ENCODE results near the gene ROPN1.
"Not testable (repeated sequence)": the region's sequence is repeated elsewhere in the genome, so short reads cannot be mapped to it uniquely, and the experiment has no call there.

Gene ROPN1

DNA sequence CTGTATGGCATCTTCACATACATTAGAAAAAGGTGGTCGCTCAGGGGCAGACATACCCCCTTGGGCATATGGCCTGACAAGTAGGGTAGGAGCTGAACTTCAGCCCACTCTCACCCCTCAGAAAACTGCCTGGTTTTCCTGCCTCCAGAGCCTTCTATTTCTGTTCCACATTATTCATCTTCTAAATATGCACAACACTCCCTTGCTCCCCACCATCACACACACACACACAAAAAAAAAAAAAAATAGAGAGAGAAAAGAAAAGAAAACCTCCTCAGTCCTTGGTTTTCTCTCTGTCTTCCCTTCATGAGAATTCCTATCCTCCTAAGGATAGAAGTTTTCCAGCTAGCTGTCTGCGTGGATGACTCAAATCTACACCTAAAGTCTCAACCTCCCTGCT lies 5.6 kb upstream of the ROPN1 start:
- no peaks in the 10 kb centered on the region for H3K36me3 ChIP-seq (replicated peaks)
- no peak for TF ChIP-seq CTCF (IDR thresholded peaks at IDR 0.05; ENCODE audit: low read depth, low read length, missing control alignments)
- no peak for DNase-seq
- H3K27ac ChIP-seq, result no peak overlapping the region
- in situ Hi-C loops (cut with HindIII; ENCODE audit: low pct_ligation_motif_present, low sequenced_read_pairs), result no loop called here
- peaks cover 4% of the 10 kb centered on the region for H3K27me3 ChIP-seq (replicated peaks)
- no peak overlapping the region for H3K4me3 ChIP-seq (ENCODE audit: low read depth, low read length)

GRCh38 chr3:123993818-123994217 lies 1.9 kb upstream of the ROPN1 start:
- no peak for DNase-seq
- in situ Hi-C loops (cut with HindIII; ENCODE audit: low pct_ligation_motif_present, low sequenced_read_pairs), result no loop called here
- Histone ChIP-seq H3K27me3 (replicated peaks) (peaks cover 10% of the 10 kb centered on the region), H3K36me3 (replicated peaks) (no peaks in the 10 kb centered on the region), H3K27ac (no peak overlapping the region), H3K4me3 (ENCODE audit: low read depth, low read length) (no peak overlapping the region)
- TF ChIP-seq CTCF (IDR thresholded peaks at IDR 0.05; ENCODE audit: low read depth, low read length, missing control alignments), result no peak

GRCh38 chr3:123986427-123986826 lies 5.5 kb downstream of the ROPN1 start:
- Histone ChIP-seq H3K36me3 (replicated peaks) (no peaks in the 10 kb centered on the region), H3K4me3 (ENCODE audit: low read depth, low read length) (no peak overlapping the region), H3K27ac (no peak overlapping the region), H3K27me3 (replicated peaks) (peaks cover 18% of the 10 kb centered on the region)
- no peak for TF ChIP-seq CTCF (IDR thresholded peaks at IDR 0.05; ENCODE audit: low read depth, low read length, missing control alignments)
- in situ Hi-C loops (cut with HindIII; ENCODE audit: low pct_ligation_motif_present, low sequenced_read_pairs), result no loop called here
- DNase-seq, result no peak

- Histone ChIP-seq H3K27ac (no peak overlapping the region), H3K27me3 (replicated peaks) (peaks cover 12% of the 10 kb centered on the region), H3K36me3 (replicated peaks) (no peaks in the 10 kb centered on the region), H3K4me3 (ENCODE audit: low read depth, low read length) (no peak overlapping the region)
- DNase-seq, result no peak
- TF ChIP-seq CTCF (IDR thresholded peaks at IDR 0.05; ENCODE audit: low read depth, low read length, missing control alignments), result no peak
- in situ Hi-C loops (cut with HindIII; ENCODE audit: low pct_ligation_motif_present, low sequenced_read_pairs), result no loop called here
Measured at GRCh38 chr3:123984957-123985356, 7.0 kb downstream of the ROPN1 start.

DNA sequence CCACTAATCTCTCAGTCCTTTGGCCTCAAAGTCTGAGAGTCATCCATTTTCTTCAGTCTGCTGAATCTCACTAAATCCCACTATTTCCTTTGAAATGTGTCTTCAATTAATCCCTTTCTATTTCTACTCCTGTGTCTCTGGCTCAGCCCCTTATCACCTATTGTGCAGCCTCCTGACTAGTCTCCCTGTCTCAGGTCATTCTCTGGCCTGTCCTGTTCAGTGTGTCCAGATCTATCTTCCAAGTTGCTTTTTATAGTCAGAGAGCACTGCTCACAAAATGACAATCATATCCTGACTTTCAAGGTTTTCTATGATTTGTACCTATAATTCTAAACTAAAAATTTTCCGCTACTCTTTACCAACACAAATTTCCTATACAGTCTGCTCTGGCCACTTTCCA lies 7.6 kb downstream of the ROPN1 start:
- Histone ChIP-seq H3K36me3 (replicated peaks) (no peaks in the 10 kb centered on the region), H3K4me3 (ENCODE audit: low read depth, low read length) (no peak overlapping the region), H3K27ac (no peak overlapping the region), H3K27me3 (replicated peaks) (peaks cover 13% of the 10 kb centered on the region)
- no peak for DNase-seq
- in situ Hi-C loops (cut with HindIII; ENCODE audit: low pct_ligation_motif_present, low sequenced_read_pairs), result no loop called here
- no peak for TF ChIP-seq CTCF (IDR thresholded peaks at IDR 0.05; ENCODE audit: low read depth, low read length, missing control alignments)

DNA sequence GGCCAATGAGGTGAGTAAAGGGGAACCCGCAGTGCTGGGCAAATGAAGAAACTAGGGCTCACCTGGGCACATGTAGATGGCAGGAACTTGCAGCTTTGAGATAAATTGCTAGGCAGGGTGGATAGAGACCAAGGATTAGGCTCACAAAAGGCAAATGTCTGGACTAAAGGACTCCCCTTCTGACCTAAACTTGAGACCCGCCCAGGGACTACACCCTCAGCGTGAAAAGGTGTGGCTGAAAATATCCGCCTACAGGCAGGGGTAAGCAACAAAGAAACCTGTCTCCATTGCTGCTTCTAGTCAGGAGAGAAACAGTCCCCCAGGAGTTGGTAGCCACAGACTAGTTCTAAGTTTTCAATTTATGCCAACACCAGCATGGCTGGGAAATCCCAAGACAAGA lies 10.6 kb downstream of the ROPN1 start:
- H3K36me3 ChIP-seq (replicated peaks); H3K4me3 ChIP-seq (ENCODE audit: low read depth, low read length); H3K27ac ChIP-seq; in situ Hi-C loops (cut with HindIII; ENCODE audit: low pct_ligation_motif_present, low sequenced_read_pairs); H3K27me3 ChIP-seq (replicated peaks); DNase-seq: not testable (repeated sequence)

All from brain microvascular endothelial cell (primary cell).